HG03565 (cell line): ENCODE data around the gene FARS2.

Experiments used
- ATAC-seq: cut with Tn5 transposase; IDR thresholded peaks from one replicate; pipeline ENCODE4 v1.9.1; 2021; ENCODE audit warnings: mild to moderate bottlenecking, moderate library complexity; ENCODE audit not compliant: unreplicated experiment

The FARS2 gene

DNA sequence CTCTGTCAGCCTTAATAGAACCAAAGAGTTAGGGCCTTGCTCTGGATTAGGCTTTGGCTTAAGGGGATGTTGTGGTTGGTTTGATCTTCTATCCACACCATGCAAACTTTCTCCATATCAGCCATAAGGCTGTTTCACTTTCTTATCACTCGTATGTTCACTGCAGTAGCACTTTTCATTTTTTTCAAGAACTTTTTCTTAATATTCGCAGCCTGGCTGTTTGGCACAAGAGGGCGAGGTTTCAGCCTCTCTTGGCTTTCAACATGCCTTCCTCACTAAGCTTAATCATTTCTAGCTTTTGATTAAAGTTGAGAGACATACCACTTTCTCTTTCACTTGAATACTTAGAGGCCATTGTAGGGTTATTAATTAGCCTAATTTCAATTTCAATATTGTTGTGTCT is 552.3 kb downstream of the FARS2 start:
- ATAC-seq: no peak

DNA sequence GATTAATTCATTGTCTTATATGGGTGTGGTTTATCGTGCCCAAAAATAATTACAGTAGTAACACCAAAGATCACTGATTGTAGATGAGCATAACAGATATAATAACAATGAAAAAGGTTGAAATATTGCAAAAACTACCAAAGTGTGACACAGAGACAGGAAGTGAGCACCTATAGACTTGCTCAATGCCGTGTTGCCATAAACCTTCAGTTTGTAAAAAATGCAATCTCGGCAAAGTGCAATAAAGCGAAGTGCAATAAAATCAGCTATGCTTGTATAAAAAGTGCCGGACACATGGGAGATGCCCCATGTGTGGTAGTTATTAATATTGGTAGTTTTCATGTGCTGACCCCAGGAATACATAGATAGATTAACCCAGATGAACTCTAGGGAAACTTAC is 552.8 kb downstream of the FARS2 start:
- no peak for ATAC-seq

- no peak for ATAC-seq
Measured at GRCh38 chr6:5814901-5815300, 553.6 kb downstream of the FARS2 start.

DNA sequence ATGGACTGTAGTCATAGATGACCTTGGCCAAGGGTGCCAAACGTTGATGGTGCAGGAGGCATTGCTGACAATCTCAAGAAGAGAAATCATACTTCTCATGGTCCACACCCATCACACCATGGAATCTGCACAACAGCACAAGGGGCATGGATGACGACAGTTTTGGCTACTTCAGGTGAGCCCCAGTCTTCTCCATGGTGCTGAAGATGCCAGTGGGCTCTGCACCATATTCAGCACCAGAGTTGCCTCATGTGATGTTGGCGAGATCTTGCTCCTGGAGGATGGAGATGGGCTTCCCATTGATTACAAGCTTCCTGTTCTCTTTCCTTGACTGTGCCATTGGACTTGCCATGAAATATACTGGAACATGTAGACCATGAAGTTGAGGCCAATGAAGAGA is 556.6 kb downstream of the FARS2 start:
- no peak for ATAC-seq

DNA sequence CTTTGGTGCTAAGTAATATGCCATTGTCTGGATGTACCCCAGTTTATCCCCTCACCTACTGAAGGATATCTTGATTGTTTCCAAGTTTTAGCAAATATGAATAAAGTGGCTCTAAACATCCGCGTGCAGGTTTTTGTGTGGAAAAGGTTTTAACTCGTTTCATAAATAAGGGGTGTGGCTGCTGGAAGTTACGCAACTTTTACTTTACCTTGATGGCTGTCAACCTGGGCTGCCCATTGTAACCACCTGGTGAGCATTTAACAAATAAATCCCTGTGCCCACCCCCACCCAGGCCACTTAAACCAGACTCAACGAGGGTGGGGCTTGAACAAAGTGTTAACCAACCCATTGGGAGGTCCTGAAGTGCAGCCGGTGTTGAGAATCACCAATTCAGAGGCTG is 557.6 kb downstream of the FARS2 start:
- ATAC-seq: no peak
